ENCODE results near the gene SCGN.

SCGN gene, protein sequence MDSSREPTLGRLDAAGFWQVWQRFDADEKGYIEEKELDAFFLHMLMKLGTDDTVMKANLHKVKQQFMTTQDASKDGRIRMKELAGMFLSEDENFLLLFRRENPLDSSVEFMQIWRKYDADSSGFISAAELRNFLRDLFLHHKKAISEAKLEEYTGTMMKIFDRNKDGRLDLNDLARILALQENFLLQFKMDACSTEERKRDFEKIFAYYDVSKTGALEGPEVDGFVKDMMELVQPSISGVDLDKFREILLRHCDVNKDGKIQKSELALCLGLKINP

DNA sequence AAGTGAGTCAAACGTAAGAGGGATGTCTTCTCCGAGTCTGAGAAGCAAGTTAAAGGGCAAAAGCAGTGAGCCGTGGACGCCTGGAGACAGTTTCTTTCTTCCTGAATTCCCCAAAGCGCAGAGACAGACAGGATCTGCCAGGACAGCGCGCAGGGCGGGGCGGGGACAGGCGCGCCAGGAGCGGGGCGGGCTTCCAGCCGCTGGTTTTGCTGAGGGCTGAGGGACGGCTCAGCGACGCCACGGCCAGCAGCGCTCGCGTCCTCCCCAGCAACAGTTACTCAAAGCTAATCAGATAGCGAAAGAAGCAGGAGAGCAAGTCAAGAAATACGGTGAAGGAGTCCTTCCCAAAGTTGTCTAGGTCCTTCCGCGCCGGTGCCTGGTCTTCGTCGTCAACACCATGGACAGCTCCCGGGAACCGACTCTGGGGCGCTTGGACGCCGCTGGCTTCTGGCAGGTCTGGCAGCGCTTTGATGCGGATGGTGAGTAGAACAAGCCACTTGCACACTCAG, at the start of gene SCGN:
Gene SCGN (plus strand): TSS at position 209 of the 509 bp plus-strand sequence. CDS start 189 bp downstream, at position 398.
- TF ChIP-seq POLR2A (IDR thresholded peaks at IDR 0.05; ENCODE audit: low read depth, low read length) = no peak
- no peak for FAIRE-seq
- DNase-seq (ENCODE audit: insufficient read length, low spot score) = no peak

DNA sequence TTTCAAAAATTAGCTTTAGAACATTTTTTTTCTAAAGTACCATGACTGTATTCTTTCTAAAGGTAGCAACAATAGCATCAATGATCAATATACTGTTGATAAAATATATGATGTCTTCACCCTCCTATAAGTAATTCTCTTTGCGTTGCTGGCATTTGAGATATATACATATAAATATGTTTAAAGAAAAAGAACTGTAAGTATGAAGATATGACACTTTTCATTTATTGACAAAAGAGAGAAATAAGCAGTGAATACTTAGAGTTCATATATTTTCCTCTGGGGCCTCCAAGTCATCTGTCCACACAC, 49.4 kb upstream of the SCGN start:
- FAIRE-seq (no peak), DNase-seq (ENCODE audit: insufficient read length, low spot score) (no peak)
- no peak for TF ChIP-seq POLR2A (IDR thresholded peaks at IDR 0.05; ENCODE audit: low read depth, low read length)

DNA sequence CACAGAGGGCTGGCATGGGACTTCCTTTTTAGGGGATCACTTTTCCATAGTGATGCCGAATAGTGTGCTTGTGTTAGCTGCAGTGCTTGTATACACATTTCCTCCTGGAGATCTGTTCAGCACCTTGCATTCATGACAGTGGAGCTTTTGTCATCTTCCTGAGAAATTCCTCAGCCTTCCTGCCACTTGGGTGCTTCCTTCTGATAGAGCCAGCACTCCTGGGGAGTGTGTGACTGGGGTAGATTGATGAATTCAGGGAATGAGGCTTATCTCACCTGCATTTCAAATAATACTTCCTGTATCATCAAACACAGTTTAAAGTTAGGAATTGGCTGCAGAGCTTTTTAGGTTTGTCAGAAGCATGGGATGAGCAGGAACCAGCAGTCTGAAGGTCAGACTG, 48.8 kb upstream of the SCGN start:
- no peak for TF ChIP-seq POLR2A (IDR thresholded peaks at IDR 0.05; ENCODE audit: low read depth, low read length)
- FAIRE-seq = no peak
- no peak for DNase-seq (ENCODE audit: insufficient read length, low spot score)

DNA sequence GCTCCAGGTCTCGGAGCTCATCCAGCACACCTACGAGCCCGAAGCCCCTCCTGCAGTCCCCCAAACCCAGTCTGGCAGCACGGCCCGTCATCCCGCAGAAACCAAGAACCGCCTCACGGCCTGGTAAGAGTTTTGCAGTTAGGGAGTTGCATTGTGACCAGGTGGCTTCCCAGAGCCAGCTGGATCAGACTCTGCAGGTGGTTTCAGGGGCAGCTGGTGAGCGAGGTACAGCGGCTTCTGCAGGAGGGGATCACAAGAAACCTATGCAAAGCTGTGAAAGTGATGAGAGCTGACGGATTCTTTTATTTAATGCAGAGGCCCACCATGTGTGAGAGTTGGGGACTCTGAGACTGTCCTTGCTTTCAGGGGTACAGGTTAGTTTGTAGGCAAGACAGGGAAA, 45.9 kb upstream of the SCGN start:
- FAIRE-seq (no peak), DNase-seq (ENCODE audit: insufficient read length, low spot score) (no peak)
- TF ChIP-seq POLR2A (IDR thresholded peaks at IDR 0.05; ENCODE audit: low read depth, low read length) = no peak

DNA sequence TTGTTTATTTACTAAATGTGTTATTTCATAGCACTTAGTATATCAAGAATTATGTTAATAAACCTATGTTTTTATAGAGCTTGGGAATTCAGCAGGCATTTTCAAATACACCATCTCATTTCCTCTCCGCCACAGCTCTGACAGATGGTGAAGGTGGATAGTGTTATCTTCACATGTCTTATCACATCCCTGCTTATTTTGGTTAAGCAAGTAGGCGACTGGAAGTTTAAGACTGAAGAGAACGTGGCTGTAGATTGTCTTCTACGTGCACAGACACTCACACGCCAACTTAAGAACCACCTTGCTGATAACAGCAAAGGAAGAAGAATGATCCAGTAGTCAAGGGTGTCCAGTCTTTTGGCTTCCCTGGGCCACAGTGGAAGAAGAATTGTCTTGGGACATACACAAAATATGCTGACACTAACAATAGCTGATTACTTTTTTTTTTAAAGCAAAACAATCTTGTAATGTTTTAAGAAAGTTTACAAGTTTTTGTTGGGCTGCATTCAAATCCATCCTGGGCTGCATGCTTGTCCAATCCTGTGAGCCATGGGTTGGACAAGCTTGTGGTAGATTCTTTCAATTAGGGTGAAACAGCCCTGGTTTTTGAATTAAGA, 43.3 kb upstream of the SCGN start:
- DNase-seq (ENCODE audit: insufficient read length, low spot score) = no peak
- FAIRE-seq = no peak
- no peak for TF ChIP-seq POLR2A (IDR thresholded peaks at IDR 0.05; ENCODE audit: low read depth, low read length)

DNA sequence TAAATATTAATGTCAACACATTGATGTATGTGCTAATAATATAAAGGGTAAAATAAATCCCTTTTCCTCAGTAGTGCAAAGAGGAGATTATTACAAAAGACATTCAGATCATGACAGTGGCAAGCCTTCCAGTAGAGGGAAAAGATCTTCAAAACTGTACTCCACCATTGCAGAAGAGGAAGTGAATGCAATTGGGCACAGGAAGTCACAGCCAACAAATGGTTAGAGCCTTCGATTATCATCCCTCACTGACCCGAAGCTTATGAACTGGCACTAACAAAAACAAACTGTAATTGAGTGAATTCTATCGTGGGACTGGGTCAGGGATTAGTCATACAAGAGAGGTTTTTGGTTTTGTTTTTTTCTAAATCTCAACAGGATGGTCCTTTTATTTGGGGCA, 39.3 kb upstream of the SCGN start:
- no peak for TF ChIP-seq POLR2A (IDR thresholded peaks at IDR 0.05; ENCODE audit: low read depth, low read length)
- DNase-seq (ENCODE audit: insufficient read length, low spot score) (no peak), FAIRE-seq (no peak)

DNA sequence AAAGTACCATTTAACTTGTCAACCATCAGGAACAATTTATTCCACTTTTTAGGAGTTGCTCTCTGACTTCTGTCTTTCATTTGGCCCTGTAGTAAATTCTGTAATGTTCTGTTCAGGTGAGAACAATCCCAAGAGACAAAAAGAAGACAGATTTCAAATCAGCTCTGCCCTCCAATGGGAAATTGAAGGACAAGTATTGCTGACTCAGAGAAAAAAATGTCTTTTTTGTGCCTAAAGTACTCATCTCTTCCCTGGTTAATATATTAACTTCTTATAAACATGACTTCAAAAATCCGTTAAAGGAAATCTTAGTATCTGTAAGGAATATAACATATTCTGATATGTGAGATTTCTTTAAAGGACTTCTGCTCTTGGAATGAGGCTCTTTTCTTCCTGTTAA, 38.6 kb upstream of the SCGN start:
- FAIRE-seq = no peak
- no peak for DNase-seq (ENCODE audit: insufficient read length, low spot score)
- no peak for TF ChIP-seq POLR2A (IDR thresholded peaks at IDR 0.05; ENCODE audit: low read depth, low read length)

DNA sequence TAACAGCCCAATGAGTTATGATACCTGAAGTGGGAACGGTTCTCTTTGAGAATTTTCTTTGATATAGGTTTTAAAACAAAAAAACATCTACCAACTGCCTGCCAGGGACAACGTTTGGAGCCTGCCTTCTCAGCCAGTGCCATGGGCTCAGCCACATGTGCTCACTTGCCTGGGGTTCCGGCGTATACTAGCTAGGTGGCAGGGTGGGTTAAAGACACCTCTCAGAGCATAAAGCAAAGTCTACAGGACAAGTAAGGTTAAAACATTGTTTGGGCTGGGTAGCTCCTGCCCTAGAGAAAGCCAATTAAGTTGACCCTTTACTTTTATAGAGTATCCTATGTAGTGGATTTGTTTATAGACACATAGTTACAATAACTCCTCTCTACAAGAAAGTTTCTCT, 38.0 kb upstream of the SCGN start:
- DNase-seq (ENCODE audit: insufficient read length, low spot score) = no peak
- no peak for FAIRE-seq
- TF ChIP-seq POLR2A (IDR thresholded peaks at IDR 0.05; ENCODE audit: low read depth, low read length) = no peak

DNA sequence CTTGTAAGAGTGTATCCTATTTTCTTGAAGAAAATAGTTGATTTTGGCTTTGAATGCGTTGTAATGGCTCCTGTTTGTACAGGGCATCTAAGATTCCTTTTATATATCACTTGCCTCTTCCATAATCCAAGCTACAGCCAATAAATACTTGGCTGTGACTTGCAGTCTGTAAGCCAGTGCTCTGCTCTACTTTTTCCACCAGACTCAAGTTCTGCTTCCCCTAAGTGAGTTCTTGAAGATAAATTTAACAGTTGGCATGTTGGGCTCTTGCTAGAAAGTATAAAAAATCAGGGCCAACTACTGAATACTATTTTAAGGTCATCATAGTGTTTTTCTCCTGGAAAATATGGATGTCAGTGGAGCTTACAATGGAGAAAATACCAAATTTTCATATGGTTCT, 36.5 kb upstream of the SCGN start:
- FAIRE-seq = no peak
- no peak for DNase-seq (ENCODE audit: insufficient read length, low spot score)
- no peak for TF ChIP-seq POLR2A (IDR thresholded peaks at IDR 0.05; ENCODE audit: low read depth, low read length)

DNA sequence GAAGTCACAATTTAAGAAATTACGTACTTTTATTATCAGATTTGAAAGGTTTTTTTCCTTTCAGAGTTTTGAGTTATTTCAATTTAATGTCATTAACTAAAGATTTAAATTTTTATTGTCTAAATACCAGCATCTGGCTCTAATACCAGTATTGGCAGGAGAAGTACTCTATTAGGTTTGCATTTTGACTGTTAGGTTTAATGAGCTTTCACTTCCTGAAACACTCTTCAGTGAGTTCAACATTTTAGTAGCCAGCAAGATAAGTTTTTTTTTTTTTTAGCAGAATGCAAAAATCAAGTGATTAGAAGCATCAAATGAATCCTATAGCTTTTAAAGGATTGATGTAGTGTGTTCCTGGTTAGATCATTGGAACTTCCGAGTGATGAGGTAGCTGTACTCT, 34.0 kb upstream of the SCGN start:
- no peak for TF ChIP-seq POLR2A (IDR thresholded peaks at IDR 0.05; ENCODE audit: low read depth, low read length)
- no peak for FAIRE-seq
- no peak for DNase-seq (ENCODE audit: insufficient read length, low spot score)

DNA sequence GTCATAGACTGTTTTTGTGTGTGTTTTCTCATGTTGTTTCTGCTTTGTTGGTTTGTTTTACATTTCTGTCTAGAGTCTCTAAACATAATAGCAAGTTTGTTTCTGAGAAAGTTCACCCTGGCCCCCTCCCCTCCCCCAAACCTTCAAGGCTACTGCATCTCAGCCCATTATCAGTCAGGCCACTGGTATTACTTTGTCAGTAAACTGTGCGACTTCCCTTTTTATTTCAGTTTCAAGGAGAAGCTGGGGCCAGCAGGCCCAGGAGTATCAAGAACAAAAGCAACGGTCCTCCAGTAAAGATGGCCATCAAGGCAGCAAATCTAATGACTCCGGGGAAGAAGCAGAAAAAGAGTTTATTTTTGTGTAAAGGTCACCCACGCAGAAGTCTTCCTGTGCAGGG, 32.8 kb upstream of the SCGN start:
- no peak for TF ChIP-seq POLR2A (IDR thresholded peaks at IDR 0.05; ENCODE audit: low read depth, low read length)
- DNase-seq (ENCODE audit: insufficient read length, low spot score) = no peak
- no peak for FAIRE-seq

DNA sequence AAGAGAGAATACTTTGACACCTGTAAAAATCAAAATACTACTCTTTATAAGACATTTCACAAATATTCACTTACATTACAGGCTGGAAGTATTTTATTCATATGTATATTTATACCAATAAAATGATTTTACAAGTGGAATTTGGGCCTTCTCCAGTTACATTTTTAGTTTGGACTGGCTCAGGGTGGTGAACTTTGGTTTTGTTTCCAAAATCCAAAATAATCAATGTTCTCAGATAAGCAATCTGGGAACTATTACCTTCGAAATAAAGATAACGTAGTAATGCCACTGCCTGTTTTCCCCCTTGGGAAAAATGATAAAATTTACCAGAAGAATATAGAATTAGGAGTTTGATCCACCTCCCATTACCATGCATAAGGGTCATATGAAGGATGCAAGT, 31.6 kb upstream of the SCGN start:
- FAIRE-seq = no peak
- DNase-seq (ENCODE audit: insufficient read length, low spot score) = no peak
- no peak for TF ChIP-seq POLR2A (IDR thresholded peaks at IDR 0.05; ENCODE audit: low read depth, low read length)

DNA sequence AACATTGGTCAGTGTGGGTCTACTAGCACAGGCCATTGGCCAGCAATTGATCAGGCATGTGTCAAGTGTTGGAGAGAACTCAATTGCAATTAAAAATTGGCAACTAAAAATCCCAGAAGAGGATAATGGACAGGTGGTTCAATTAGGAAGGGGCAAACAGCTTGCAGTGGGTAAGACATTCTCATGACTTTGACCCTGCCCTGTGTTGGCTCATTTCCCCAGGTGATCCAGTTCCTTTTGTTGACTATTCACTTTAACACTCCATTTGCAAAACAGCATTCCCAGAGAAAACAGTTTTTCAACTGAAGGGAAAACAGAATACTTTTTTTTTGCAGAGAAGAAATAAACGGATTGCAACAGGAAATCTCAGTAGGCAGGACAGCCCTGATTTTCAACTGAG, 28.9 kb upstream of the SCGN start:
- TF ChIP-seq POLR2A (IDR thresholded peaks at IDR 0.05; ENCODE audit: low read depth, low read length) = no peak
- DNase-seq (ENCODE audit: insufficient read length, low spot score) = no peak
- FAIRE-seq = no peak

DNA sequence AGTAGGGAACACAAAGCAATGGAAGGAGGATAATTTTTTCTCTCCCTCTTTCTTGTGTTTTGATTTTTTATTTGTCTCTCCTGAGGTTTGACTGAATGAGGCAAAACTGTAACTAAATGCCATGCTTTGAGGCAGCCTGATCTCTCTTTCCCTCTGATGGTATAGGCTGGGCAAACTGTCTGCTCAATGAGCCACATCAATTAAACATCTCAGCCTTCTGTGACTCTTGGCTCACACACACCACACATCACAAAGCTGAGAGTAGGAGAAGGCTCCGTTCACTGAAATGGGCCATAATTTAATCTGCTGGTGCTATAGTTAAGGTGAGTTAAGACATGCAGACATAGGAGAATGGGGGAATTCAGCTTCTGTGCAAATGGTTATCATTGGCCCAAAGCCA, 28.1 kb upstream of the SCGN start:
- no peak for TF ChIP-seq POLR2A (IDR thresholded peaks at IDR 0.05; ENCODE audit: low read depth, low read length)
- FAIRE-seq = no peak
- no peak for DNase-seq (ENCODE audit: insufficient read length, low spot score)

DNA sequence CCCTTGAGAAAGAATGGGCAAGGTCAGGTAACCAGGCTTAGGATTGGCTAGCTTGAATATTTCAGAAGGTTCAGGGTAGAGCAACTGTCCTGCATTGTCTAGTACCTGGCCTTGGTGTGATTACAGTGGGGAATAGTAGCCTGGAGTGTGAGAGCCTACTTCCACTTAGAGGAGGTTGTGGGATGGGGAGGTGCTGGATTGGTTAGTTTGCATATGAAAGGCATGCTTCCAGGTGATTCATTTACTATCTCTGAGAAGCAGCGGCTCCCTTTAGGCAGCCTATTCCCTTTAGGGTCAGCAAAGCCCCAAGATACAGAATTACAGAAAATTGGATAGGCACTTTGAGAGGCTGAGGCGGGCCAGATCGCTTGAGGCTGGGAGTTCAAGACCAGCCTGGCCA, 25.0 kb upstream of the SCGN start:
- FAIRE-seq (no peak), DNase-seq (ENCODE audit: insufficient read length, low spot score) (no peak)
- no peak for TF ChIP-seq POLR2A (IDR thresholded peaks at IDR 0.05; ENCODE audit: low read depth, low read length)
